SU-DHL-6 (cell line): ENCODE results near the gene GPR161.

Experiments
- CTCF ChIP-seq: fragments of 200-600 bp; sonication (generic); IDR thresholded peaks from one replicate; pipeline ENCODE4 v1.5.1; 2017; ENCODE audit warnings: antibody characterized with exemption, mild to moderate bottlenecking, low read length, moderate library complexity; ENCODE audit not compliant: insufficient read depth, poor library complexity, severe bottlenecking
- EZH2phosphoT487 ChIP-seq: fragments of 200-600 bp; sonication (generic), shearing (Covaris generic); conservative IDR thresholded peaks from 2 replicates; pipeline ENCODE4 v1.6.1; 2018; ENCODE audit warnings: mild to moderate bottlenecking, antibody characterized with exemption, low read length, moderate library complexity, mixed read lengths

- TF ChIP-seq CTCF (no peak), EZH2phosphoT487 (no peak)
Observed at GRCh38 chr1:168089979-168090337, 46.8 kb downstream of the GPR161 start.
